HG02973 (cell line): ENCODE measurements around the gene CNTD1.
"Not testable (repeated sequence)": the region's sequence is repeated elsewhere in the genome, so short reads cannot be mapped to it uniquely, and the experiment has no call there.

Experiments
- ATAC-seq: cut with Tn5 transposase; IDR thresholded peaks from one replicate; pipeline ENCODE4 v1.9.1; 2021; ENCODE audit warnings: moderate library complexity; ENCODE audit not compliant: unreplicated experiment

Gene CNTD1

GRCh38 chr17:42844761-42845555 lies 46.3 kb downstream of the CNTD1 start:
- no peak for ATAC-seq

DNA sequence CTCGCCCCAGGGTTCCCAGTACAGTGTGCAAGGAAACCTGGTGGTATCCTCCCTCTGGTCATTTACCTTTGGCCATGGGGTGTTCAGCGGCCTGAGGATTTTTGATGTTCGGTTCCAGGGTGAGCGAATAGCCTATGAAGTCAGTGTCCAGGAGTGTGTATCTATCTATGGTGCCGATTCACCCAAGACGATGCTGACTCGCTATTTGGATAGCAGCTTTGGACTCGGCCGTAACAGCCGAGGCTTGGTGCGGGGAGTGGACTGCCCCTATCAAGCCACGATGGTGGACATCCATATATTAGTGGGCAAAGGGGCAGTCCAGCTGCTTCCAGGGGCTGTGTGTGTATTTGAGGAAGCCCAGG lies 46.9 kb downstream of the CNTD1 start:
- ATAC-seq, result no peak

GRCh38 chr17:42845918-42846593 lies 47.4 kb downstream of the CNTD1 start:
- no peak for ATAC-seq

DNA sequence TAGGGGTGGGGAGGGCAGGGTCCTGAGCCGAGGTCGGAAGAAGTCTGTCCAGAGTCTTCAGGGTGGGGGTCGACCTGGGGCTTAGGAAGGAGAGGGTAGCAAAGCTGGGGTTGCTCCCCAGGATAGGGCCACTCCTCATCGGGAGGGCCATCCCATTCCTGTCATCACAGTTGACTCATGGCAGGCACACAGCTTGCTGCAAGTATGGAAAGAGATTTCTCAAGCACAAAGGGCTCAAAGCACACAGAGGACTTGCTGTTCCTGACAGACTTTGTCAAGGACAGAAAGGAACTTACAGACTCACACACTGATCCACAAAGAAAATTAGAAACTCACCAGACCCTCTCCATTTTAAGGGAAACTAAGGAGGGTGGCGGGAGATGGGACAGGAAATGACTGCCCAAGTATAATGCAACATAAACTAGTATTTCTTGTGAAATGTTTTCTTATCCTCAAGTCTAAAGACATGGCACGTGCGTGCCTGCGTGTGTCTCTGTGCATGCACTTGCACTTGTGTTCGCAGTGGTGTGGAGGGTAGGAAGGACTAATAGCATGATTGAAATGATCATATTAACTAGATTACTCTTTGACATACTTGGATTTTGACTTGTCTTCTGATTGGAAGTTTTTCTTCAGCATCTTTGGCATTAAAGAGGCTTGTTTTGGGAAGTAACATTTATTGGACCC lies 48.1 kb downstream of the CNTD1 start:
- ATAC-seq, result no peak

- no peak for ATAC-seq
These were observed 49.4 kb downstream of the CNTD1 start for GRCh38 chr17:42848093-42848492.

- no peak for ATAC-seq
These were observed 50.4 kb downstream of the CNTD1 start for GRCh38 chr17:42849031-42849430.

DNA sequence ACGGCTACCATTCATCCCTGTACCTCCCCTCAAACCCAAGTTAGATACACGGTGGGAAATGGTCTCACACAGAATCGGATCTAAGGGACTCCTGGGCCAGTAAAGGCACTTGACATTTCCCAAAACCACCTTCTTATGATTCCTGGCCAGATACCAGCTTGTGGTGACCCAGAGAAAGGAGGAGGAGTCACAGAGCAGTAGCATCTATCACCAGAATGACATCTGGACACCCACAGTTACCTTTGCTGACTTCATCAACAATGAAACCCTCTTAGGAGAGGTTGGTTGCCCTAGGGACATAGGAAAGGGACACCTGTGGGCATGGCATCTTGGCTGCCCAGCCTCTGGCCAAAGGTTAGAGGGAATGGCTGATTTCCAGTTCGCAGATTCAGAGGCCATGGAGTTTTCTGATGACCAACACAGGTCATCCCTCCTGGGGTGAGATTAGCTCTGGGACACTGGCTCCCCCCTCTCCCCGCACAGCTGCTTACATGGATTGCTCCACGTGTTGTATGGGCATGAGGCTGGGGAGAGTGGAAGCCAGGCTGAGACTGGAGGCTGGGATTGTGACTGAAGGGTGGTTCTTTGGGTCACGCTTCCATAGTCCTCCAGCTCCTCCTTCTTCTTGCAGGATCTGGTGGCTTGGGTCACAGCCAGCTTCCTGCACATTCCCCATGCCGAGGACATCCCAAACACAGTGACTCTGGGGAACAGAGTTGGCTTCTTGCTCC lies 51.0 kb downstream of the CNTD1 start:
- no peak for ATAC-seq

DNA sequence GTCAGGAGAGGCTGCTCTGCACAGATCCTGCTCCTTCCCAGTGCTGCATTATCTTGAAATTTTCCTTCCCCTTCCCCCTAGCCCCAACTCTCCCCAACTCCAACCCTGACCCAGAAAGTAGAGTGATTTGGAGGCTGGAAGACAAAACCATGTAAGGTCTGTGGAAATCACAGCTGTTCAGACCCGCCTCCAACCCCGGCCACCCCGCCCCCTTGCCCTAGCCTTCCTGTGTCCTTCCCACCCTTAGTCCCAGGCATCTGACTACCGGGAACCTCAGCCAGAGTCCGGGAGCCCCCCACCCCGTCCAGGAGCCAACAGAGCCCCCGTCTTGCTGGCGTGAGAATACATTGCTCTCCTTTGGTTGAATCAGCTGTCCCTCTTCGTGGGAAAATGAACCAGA lies 52.3 kb downstream of the CNTD1 start, which contains the start of gene AOC3:
Gene AOC3, plus strand, starts transcription at position 246 of the 400 bp plus-strand sequence. Its CDS starts 145 bp downstream, at position 391.
- ATAC-seq, result no peak

DNA sequence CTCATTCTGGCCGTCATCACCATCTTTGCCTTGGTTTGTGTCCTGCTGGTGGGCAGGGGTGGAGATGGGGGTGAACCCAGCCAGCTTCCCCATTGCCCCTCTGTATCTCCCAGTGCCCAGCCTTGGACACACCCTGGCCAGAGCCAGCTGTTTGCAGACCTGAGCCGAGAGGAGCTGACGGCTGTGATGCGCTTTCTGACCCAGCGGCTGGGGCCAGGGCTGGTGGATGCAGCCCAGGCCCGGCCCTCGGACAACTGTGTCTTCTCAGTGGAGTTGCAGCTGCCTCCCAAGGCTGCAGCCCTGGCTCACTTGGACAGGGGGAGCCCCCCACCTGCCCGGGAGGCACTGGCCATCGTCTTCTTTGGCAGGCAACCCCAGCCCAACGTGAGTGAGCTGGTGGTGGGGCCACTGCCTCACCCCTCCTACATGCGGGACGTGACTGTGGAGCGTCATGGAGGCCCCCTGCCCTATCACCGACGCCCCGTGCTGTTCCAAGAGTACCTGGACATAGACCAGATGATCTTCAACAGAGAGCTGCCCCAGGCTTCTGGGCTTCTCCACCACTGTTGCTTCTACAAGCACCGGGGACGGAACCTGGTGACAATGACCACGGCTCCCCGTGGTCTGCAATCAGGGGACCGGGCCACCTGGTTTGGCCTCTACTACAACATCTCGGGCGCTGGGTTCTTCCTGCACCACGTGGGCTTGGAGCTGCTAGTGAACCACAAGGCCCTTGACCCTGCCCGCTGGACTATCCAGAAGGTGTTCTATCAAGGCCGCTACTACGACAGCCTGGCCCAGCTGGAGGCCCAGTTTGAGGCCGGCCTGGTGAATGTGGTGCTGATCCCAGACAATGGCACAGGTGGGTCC lies 52.9 kb downstream of the CNTD1 start:
- not testable (repeated sequence) for ATAC-seq

- no peak for ATAC-seq
These were observed 53.7 kb downstream of the CNTD1 start for GRCh38 chr17:42852351-42852750.

- no peak for ATAC-seq
These were observed 54.3 kb downstream of the CNTD1 start for GRCh38 chr17:42853004-42853403.

- ATAC-seq, result no peak
These were observed 54.9 kb downstream of the CNTD1 start for GRCh38 chr17:42853597-42853967.

DNA sequence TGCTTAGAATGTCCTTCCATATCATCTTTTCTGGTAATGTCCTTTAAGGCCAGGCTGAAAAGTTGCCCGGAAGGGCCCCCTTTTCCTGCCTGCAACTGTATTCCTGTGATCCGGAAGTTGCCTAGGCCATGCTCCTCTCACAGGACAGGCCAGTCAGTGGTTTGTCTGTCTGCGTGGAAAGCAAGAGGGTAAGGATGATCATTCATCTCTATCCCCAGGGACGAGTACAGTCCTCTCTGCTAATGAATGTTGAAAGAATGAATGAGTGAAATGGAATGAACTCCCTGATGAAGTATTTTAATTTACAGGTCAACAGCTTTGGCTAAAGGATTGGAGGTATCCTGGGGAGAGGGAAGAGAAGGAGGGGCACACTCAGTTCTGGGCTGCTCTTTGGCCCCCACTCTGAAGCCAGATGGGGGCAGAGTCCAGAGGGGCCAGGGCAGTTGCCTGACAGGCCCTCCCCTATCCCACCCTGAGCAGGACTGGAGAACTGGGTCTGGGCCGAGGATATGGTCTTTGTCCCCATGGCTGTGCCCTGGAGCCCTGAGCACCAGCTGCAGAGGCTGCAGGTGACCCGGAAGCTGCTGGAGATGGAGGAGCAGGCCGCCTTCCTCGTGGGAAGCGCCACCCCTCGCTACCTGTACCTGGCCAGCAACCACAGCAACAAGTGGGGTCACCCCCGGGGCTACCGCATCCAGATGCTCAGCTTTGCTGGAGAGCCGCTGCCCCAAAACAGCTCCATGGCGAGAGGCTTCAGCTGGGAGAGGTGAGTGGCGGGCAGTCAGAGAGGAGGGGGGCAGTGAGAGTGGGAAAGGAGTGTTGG lies 55.5 kb downstream of the CNTD1 start:
- no peak for ATAC-seq

DNA sequence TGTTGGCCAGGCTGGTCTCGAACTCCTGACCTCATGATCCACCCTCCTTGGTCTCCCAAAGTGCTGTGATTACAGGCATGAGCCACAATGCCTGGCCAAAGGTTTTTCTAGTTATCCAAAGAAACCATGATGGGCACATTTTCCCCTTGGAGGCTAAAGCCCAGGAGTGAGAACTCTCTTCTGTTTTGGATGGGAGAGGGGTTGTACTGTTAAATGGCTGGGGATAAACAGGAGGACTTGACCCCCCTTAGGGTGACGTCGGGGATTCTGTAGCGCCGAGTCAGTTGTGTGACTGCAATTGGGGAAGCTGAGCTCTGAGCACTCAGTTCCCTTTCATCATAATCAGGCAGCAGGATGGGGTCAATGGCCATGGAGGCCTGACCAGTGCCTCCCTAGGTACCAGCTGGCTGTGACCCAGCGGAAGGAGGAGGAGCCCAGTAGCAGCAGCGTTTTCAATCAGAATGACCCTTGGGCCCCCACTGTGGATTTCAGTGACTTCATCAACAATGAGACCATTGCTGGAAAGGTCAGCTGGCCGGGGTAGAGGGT lies 56.5 kb downstream of the CNTD1 start:
- no peak for ATAC-seq

DNA sequence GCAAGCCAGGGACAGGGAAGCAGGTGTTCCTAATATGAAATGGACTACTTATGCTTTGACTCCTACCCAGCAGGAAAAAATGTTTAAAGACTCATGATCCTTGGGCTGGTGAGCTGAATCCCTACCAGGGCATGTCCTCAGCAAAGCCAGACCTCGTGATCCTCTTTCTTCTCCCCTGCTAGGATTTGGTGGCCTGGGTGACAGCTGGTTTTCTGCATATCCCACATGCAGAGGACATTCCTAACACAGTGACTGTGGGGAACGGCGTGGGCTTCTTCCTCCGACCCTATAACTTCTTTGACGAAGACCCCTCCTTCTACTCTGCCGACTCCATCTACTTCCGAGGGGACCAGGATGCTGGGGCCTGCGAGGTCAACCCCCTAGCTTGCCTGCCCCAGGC lies 57.4 kb downstream of the CNTD1 start:
- not testable (repeated sequence) for ATAC-seq

GRCh38 chr17:42856516-42856915 lies 57.9 kb downstream of the CNTD1 start:
- not testable (repeated sequence) for ATAC-seq

GRCh38 chr17:42857389-42857788 lies 58.7 kb downstream of the CNTD1 start:
- ATAC-seq, result no peak
